Panc1 (cell line): ENCODE data around the gene KCNC3. TPM values are rescaled to one million over a fixed set of nuclear protein-coding genes. Genes with fewer than 3 reads are reported as not detected.
A peak's percentile ranks its signal among the peaks of the same experiment; 100 is the strongest.

Source experiments
- ATAC-seq: fragments of 200-7000 bp; cut with Tn5 transposase; 2 replicates; pipeline ENCODE4 v1.9.1; 2020; ENCODE audit warnings: mild to moderate bottlenecking, moderate library complexity
- BruUV-seq: library from RNA; stranded (reverse); fragments of 400-500 nt; replicated peaks from 2 replicates; lab custom pipeline; 2021; lab: Mats Ljungman, UMichigan
- CTCF ChIA-PET: fragments of 300-600 bp; sonication (Branson Sonifier 250); formaldehyde crosslinking; loops from one replicate; lab custom pipeline; 2022; ENCODE audit warnings: antibody characterized with exemption; lab: Charles Lee
- POLR2A ChIA-PET: fragments of 300-600 bp; sonication (Branson Sonifier 250); formaldehyde crosslinking; loops from one replicate; lab custom pipeline; 2022; ENCODE audit warnings: antibody characterized with exemption; lab: Charles Lee
- DNase-seq: peaks from one replicate; pipeline ENCODE4 v3.0.0-alpha.2; 2010; ENCODE audit warnings: low read depth, low spot score
- H3K27ac ChIP-seq: 2 replicates; pipeline ENCODE4 v1.5.1; 2011; ENCODE audit warnings: mild to moderate bottlenecking, low read length, inconsistent platforms
- H3K27me3 ChIP-seq: fragments of 200-500 bp; sonication (Bioruptor generic); 2 replicates; pipeline ENCODE4 v1.6.0; 2014; ENCODE audit warnings: low read length, inconsistent platforms; ENCODE audit not compliant: control insufficient read depth, insufficient read depth
- H3K36me3 ChIP-seq: fragments of 200-500 bp; sonication (Bioruptor generic); 2 replicates; pipeline ENCODE4 v1.5.1; 2014; ENCODE audit warnings: inconsistent platforms, mild to moderate bottlenecking, low read length, moderate library complexity; ENCODE audit not compliant: control insufficient read depth, insufficient read depth
- H3K4me1 ChIP-seq: 2 replicates; pipeline ENCODE4 v1.5.1; 2011; ENCODE audit warnings: inconsistent platforms, mild to moderate bottlenecking, low read length, moderate library complexity; ENCODE audit not compliant: control insufficient read depth, insufficient read depth
- H3K4me3 ChIP-seq, 2 experiments: 2 replicates each; pipeline ENCODE4 v1.5.1; 2011 to 2012; ENCODE audit warnings: low read depth in 2 of 2, low read length in 2 of 2, mild to moderate bottlenecking in 2 of 2, inconsistent platforms in 1 of 2, moderate library complexity in 1 of 2
- H3K9me3 ChIP-seq: fragments of 200-500 bp; sonication (Bioruptor generic); 2 replicates; pipeline ENCODE4 v1.5.1; 2014; ENCODE audit warnings: low read depth, mild to moderate bottlenecking, inconsistent platforms, low read length, moderate library complexity; ENCODE audit not compliant: control insufficient read depth, insufficient read depth
- CTCF ChIP-seq: fragments of 450-650 bp; IDR thresholded peaks from 2 replicates; pipeline ENCODE4 v1.5.1; 2017; ENCODE audit warnings: mild to moderate bottlenecking
- POLR2AphosphoS5 ChIP-seq: IDR thresholded peaks from 2 replicates; pipeline ENCODE4 v1.6.1; 2012; ENCODE audit warnings: mild to moderate bottlenecking, low read depth, low read length, moderate library complexity
- SIN3A ChIP-seq: IDR thresholded peaks from 2 replicates; pipeline ENCODE4 v1.6.1; 2012; ENCODE audit warnings: low read depth, mild to moderate bottlenecking, low read length, moderate library complexity, borderline replicate concordance; ENCODE audit not compliant: insufficient read depth
- TCF7L2 ChIP-seq: IDR thresholded peaks from 2 replicates; pipeline ENCODE4 v1.6.1; 2011; ENCODE audit warnings: mild to moderate bottlenecking, low read depth, low read length, inconsistent platforms
- in situ Hi-C: cut with HindIII; loops from 2 replicates; pipeline ENCODE4 v1.10.0; 2016; ENCODE audit warnings: low sequenced_read_pairs, low pct_unique_long_range_greater_than_20kb
- intact Hi-C: fragments of 100-400 bp; cut with micrococcal nuclease; formaldehyde crosslinking; loops from one replicate; pipeline ENCODE4 v1.10.0; 2022; ENCODE audit not compliant: unreplicated experiment
- total RNA-seq: library from RNA; stranded (reverse); gene quantifications from one replicate; pipeline ENCODE4 v1.2.1, GENCODE V29; 2021; ENCODE audit not compliant: unreplicated experiment
- TF ChIP-seq, protein P1 (sequence below), 2 experiments: IDR thresholded peaks; 2 replicates each; pipeline ENCODE4 v1.6.1; 2011 to 2012; ENCODE audit warnings: low read depth in 2 of 2, control low read depth in 1 of 2, low read length in 1 of 2, mild to moderate bottlenecking in 1 of 2, moderate library complexity in 1 of 2; ENCODE audit not compliant: insufficient read depth in 1 of 2

KCNC3 gene
- total RNA-seq, 1 experiment from 2014 or later = 10.8 TPM

- no peaks in the 10 kb centered on the region for H3K27me3 ChIP-seq
- no peak for DNase-seq
- no peak for TF ChIP-seq SIN3A
- TF ChIP-seq POLR2AphosphoS5 = no peak
- TF ChIP-seq TCF7L2 = no peak
- TF ChIP-seq, protein P1, sequence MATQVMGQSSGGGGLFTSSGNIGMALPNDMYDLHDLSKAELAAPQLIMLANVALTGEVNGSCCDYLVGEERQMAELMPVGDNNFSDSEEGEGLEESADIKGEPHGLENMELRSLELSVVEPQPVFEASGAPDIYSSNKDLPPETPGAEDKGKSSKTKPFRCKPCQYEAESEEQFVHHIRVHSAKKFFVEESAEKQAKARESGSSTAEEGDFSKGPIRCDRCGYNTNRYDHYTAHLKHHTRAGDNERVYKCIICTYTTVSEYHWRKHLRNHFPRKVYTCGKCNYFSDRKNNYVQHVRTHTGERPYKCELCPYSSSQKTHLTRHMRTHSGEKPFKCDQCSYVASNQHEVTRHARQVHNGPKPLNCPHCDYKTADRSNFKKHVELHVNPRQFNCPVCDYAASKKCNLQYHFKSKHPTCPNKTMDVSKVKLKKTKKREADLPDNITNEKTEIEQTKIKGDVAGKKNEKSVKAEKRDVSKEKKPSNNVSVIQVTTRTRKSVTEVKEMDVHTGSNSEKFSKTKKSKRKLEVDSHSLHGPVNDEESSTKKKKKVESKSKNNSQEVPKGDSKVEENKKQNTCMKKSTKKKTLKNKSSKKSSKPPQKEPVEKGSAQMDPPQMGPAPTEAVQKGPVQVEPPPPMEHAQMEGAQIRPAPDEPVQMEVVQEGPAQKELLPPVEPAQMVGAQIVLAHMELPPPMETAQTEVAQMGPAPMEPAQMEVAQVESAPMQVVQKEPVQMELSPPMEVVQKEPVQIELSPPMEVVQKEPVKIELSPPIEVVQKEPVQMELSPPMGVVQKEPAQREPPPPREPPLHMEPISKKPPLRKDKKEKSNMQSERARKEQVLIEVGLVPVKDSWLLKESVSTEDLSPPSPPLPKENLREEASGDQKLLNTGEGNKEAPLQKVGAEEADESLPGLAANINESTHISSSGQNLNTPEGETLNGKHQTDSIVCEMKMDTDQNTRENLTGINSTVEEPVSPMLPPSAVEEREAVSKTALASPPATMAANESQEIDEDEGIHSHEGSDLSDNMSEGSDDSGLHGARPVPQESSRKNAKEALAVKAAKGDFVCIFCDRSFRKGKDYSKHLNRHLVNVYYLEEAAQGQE (IDR thresholded peaks at IDR 0.05; ENCODE audit: insufficient read depth in 1 of 2, low read depth in 2 of 2, low read length in 1 of 2) = no peak
- no peak for TF ChIP-seq CTCF
- in situ Hi-C loops (no loop called here), intact Hi-C loops (no loop called here)
- ChIA-PET CTCF (no interaction called here), POLR2A (no interaction called here)
- no peaks in the 10 kb centered on the region for H3K4me1 ChIP-seq
- ATAC-seq = no peak
- H3K27ac ChIP-seq = no peak overlapping the region
- H3K4me3 ChIP-seq = no peak overlapping the region
- no peaks in the 10 kb centered on the region for H3K9me3 ChIP-seq
- no peaks in the 10 kb centered on the region for H3K36me3 ChIP-seq
- no TSS peak for BruUV-seq
These were observed 30.2 kb upstream of the KCNC3 start for GRCh38 chr19:50359328-50359818.

DNA sequence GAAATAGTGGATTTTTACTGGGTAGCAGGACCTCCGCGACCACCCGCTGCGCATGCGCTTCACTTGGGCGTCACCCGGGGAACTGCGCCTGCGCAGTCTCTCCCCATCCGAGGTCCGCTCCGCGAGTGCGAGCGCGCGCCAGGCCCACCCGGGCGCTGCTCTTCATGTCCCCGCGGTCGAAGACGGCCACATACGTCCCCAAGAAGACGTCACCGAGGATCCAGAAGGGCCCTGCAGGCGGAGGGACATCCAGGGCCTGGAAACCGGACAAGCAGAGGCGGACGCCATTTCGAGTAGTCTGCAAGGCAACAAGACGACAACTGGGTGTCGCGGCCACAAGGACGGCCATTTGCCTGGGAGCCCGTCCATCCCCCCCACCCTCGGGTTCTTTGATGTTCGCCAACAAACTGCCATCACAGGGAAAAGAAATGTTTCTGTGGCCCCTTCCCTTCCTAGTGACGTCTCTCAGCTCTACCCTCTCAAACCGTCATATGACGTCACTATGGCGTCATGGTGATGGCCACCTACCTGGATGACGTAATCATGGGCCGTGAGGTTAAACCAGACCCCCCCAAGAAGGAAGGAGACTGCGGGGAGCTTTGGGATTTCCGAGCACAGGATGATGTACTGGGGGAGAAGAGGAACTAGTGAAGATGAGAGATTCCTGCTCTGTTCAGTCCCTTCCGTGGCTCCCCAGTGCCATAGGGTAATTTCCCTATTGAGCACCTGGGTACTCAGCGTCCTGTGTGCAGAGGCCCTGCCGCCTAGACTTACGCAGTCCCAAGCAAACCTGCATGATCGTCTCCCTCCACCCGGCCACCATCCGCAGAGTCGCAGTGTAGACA, 29.5 kb upstream of the KCNC3 start:
- no peak; the same call in 1 of the 2 replicates for ATAC-seq
- H3K4me1 ChIP-seq = no peaks in the 10 kb centered on the region
- no peaks in the 10 kb centered on the region for H3K27me3 ChIP-seq
- TF ChIP-seq TCF7L2 (0 out of 2 replicates have a peak, but pooled peaks have one; percentile 29), CTCF (no peak)
- POLR2A ChIA-PET = no interaction called here
- H3K9me3 ChIP-seq = no peaks in the 10 kb centered on the region
- DNase-seq = no peak
- H3K4me3 ChIP-seq = no peak overlapping the region
- no peak overlapping the region for H3K27ac ChIP-seq
- intact Hi-C loops = no loop called here
- BruUV-seq = no TSS peak
- CTCF ChIA-PET = no interaction called here
- H3K36me3 ChIP-seq = no peaks in the 10 kb centered on the region
- in situ Hi-C loops = no loop called here
